GM15510 (cell line): ENCODE data around the gene DAZAP1.

Experiments used
- POLR2A ChIP-seq: IDR thresholded peaks from 3 replicates; pipeline ENCODE4 v1.6.1; 2011; ENCODE audit warnings: borderline replicate concordance; ENCODE audit not compliant: insufficient read length; ENCODE audit errors: extremely low read depth

The DAZAP1 gene

GRCh38 chr19:1471010-1471514 is 63.7 kb downstream of the DAZAP1 start:
- no peak for TF ChIP-seq POLR2A

- no peak for TF ChIP-seq POLR2A
Observed at GRCh38 chr19:1471515-1472160, 64.3 kb downstream of the DAZAP1 start.

GRCh38 chr19:1472231-1473084 is 65.1 kb downstream of the DAZAP1 start:
- no peak for TF ChIP-seq POLR2A

GRCh38 chr19:1473085-1473851 is 65.9 kb downstream of the DAZAP1 start:
- no peak for TF ChIP-seq POLR2A

- TF ChIP-seq POLR2A = no peak
Observed at GRCh38 chr19:1474011-1474764, 66.8 kb downstream of the DAZAP1 start.

GRCh38 chr19:1474765-1475351 is 67.5 kb downstream of the DAZAP1 start:
- no peak for TF ChIP-seq POLR2A

GRCh38 chr19:1475751-1476437 is 68.5 kb downstream of the DAZAP1 start:
- TF ChIP-seq POLR2A = no peak

GRCh38 chr19:1478934-1479707 is 71.7 kb downstream of the DAZAP1 start, which contains the start of gene C19orf25:
TSS of gene C19orf25 (minus strand) at chr19:1479215. CDS start at chr19:1478903, 312 bp downstream.
- peak; percentile 91 for TF ChIP-seq POLR2A

GRCh38 chr19:1481224-1481892 is 74.0 kb downstream of the DAZAP1 start:
- no peak for TF ChIP-seq POLR2A

GRCh38 chr19:1481893-1482360 is 74.5 kb downstream of the DAZAP1 start:
- TF ChIP-seq POLR2A = no peak

GRCh38 chr19:1482361-1483130 is 75.2 kb downstream of the DAZAP1 start:
- no peak for TF ChIP-seq POLR2A
